Ovary (tissue), 3 donors: ENCODE results near the gene NPY4R.
"Not testable (repeated sequence)": the region's sequence is repeated elsewhere in the genome, so short reads cannot be mapped to it uniquely, and the experiment has no call there.

Experiments used
- EP300 ChIP-seq: sonication (generic); formaldehyde crosslinking; IDR thresholded peaks from one replicate; pipeline ENCODE4 v1.6.1; 2017; ENCODE audit warnings: antibody characterized with exemption
- TF ChIP-seq, protein P1 (sequence below), 3 donors: fragments of 450-650 bp in 2 of 3; fragments of 200-600 bp in 1 of 3; IDR thresholded peaks; one replicate each; pipeline versions ENCODE4 v1.5.1 to v1.8.0; 2016 to 2022; ENCODE audit warnings: antibody characterized with exemption in 3 of 3, mild to moderate bottlenecking in 1 of 3
- donor health status: DM: no; HTN: no; CAD: no.

DNA sequence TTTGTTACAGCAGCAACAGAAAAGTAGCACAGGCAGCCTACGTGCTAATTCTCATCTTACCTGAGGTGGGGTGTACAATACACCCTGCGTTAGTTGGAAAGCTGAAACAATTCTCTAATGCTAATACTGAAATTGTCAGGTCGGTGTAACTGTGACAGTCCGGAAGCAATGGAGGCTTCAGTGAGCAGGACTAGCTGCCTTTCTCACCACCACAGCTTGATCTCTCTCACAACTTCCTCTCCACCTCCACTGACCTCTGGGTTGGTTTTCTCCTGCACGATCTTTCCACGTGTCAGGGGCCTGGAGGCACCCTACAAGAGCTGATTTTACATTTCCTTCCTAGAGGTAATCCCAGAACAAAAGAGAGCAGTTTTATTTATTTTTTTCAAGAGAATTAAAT, 50.5 kb downstream of the NPY4R start:
- TF ChIP-seq, protein P1, sequence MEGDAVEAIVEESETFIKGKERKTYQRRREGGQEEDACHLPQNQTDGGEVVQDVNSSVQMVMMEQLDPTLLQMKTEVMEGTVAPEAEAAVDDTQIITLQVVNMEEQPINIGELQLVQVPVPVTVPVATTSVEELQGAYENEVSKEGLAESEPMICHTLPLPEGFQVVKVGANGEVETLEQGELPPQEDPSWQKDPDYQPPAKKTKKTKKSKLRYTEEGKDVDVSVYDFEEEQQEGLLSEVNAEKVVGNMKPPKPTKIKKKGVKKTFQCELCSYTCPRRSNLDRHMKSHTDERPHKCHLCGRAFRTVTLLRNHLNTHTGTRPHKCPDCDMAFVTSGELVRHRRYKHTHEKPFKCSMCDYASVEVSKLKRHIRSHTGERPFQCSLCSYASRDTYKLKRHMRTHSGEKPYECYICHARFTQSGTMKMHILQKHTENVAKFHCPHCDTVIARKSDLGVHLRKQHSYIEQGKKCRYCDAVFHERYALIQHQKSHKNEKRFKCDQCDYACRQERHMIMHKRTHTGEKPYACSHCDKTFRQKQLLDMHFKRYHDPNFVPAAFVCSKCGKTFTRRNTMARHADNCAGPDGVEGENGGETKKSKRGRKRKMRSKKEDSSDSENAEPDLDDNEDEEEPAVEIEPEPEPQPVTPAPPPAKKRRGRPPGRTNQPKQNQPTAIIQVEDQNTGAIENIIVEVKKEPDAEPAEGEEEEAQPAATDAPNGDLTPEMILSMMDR (IDR thresholded peaks at IDR 0.05): not testable (repeated sequence)
- TF ChIP-seq EP300: not testable (repeated sequence)
